Gastrocnemius medialis (tissue), 4 donors: ENCODE measurements around the gene CISD2.

ENCODE experiments used
- CTCF ChIP-seq, 5 experiments: fragments of 450-650 bp in 3 of 5; fragments of 200-600 bp in 2 of 5; sonication (generic) in 2 of 5; IDR thresholded peaks in 4 of 5; conservative IDR thresholded peaks in 1 of 5; 1 replicate in 4 of 5; 2 replicates in 1 of 5; pipeline ENCODE4 v1.5.1; 2016 to 2019; ENCODE audit warnings: antibody characterized with exemption in 5 of 5, mild to moderate bottlenecking in 3 of 5, moderate library complexity in 3 of 5
- POLR2A ChIP-seq, 2 donors: fragments of 450-650 bp; IDR thresholded peaks; one replicate each; pipeline ENCODE4 v1.6.1; 2017; ENCODE audit warnings: antibody characterized with exemption in 2 of 2, mild to moderate bottlenecking in 2 of 2, moderate library complexity in 2 of 2

GRCh38 chr4:102869569-102870197, 891 bp downstream of the CISD2 start:
- no peak for TF ChIP-seq CTCF (IDR thresholded peaks at IDR 0.05 in 4 of 5, conservative IDR thresholded peaks at IDR 0.05 in 1 of 5)
- TF ChIP-seq POLR2A (IDR thresholded peaks at IDR 0.05) = no peak
